ENCODE data around the gene ZNF587B.
"Not testable (repeated sequence)": the region's sequence is repeated elsewhere in the genome, so short reads cannot be mapped to it uniquely, and the experiment has no call there.

ZNF587B gene

GRCh38 chr19:57819475-57820148 lies 10.5 kb upstream of the ZNF587B start:
- peak; percentile 84 for DNase-seq

DNA sequence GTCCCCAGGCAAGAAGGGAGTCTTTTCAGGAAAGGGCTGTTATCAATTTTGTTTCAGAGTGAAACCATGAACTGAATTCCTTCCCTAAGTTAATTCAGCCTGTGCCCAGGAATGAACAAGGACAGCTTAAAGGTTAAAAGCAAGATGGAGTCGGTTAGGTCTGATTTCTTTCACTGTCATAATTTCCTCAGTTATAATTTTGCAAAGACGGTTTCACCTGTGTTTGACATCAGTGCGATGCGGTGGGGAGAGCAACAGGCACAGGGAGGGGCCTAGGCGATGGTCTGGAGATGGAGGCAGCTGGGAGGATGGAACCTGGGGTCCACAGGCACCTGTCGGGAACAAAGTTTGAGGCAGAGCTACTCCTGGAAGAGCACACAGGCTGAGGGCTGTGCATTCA lies 9.5 kb upstream of the ZNF587B start:
- DNase-seq, result no peak

DNA sequence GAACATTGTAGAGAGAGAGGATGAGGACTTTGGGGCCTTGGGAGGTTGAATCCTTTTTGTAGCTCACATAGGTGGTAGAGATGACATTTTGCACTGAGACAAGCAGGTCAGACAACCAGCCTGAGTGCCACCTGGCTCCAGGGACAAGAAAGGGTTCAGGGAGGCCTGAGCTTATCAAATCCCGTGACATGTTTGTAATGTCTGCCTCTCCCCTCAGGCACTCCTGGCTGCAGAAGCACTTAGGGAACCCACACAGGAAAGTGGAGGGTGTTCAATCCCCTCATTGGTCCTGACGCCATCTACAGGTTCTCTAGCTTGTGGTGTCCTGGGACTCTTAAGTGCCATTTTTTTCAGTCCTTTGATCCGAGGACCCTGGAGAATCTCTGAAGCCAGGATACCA lies 9.0 kb upstream of the ZNF587B start:
- not testable (repeated sequence) for DNase-seq

DNA sequence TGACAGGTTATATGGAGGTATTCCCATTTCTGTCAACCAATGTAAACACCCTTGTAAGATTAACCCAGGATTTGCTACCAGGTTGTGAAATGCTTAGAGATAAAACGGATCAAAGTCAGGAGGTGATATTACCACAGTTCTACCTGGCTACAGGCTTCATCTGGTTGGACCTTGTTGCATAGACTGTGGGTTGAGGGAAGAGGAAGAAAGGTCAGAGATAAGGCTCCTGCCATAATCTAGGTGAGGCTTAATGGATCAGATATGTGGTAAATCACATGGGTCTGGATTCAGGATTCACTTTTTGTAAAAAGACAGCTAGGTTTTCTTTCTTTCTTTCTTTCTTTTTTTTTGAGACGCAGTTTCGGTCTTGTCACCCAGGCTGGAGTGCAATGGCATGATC lies 8.6 kb upstream of the ZNF587B start:
- not testable (repeated sequence) for DNase-seq

GRCh38 chr19:57823155-57823554 lies 6.9 kb upstream of the ZNF587B start:
- not testable (repeated sequence) for DNase-seq

GRCh38 chr19:57823608-57824007 lies 6.5 kb upstream of the ZNF587B start:
- not testable (repeated sequence) for DNase-seq

- DNase-seq, result no peak
These were observed 4.6 kb upstream of the ZNF587B start for GRCh38 chr19:57825511-57825910.

GRCh38 chr19:57829316-57829715 lies 783 bp upstream of the ZNF587B start:
- DNase-seq, result no peak

DNA sequence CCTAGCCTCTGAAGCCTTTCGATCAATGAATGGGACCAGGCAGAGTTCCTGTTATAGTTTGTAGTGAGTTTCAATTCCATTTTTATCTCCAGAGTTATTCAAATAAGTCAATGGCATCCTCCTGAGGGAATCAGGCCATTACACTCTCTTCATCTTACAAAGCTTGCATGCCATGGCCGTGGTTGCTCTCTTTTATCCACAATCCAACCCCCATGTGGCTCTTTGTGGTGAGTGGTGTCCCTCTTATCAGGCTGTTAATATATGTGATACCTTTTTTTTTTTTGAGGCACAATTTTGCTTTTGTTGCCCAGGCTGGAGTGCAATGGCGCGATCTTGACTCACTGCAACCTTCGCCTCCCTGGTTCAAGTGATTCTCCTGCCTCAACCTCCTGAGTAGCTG lies 6.9 kb downstream of the ZNF587B start:
- DNase-seq, result not testable (repeated sequence)

DNA sequence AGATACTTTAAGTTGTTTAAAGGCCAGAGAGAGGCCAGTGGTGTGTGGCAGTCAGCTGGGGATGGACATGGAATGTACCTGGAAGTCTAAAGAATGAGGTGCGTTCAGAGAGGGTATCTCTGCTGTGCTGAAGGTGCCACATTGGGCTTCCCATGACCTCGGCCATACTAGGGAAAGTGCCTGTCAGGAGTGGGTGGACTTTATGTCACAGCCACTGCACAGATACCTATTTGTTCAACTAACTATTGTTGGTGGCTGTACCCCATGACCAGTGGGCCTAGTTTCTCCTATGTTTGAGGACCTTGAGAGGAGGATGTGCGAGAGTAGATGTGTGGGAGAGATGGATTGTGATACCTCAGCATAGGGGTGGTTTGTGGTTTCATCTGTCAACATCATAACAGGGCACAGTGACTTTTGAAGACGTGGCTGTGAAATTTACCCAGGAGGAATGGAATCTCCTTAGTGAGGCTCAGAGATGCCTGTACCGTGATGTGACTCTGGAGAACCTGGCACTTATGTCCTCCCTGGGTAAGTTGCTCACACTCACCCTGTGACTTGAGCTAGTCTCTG lies 8.6 kb downstream of the ZNF587B start:
- DNase-seq, result not testable (repeated sequence)

GRCh38 chr19:57841122-57841763 lies 11.1 kb downstream of the ZNF587B start:
- DNase-seq, result no peak

DNA sequence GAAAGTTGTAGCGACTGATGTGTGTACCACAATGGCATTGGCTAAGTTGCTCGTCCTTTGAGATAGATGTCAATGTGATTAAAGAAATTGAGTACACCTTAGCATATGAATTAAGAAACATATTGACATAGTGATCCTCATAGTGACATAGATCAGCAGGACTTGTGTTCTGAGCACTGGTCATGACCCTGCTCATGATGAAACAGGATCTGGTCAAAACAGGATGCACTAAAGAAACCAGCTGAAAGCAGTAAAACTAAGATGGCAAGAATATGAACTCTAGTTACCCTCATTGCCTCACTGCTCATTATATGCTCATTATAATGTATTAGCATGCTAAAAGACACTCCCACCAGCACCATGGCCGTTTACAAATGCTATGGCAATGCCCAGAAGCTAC lies 17.1 kb downstream of the ZNF587B start:
- DNase-seq, result not testable (repeated sequence)

- DNase-seq, result not testable (repeated sequence)
These were observed 19.1 kb downstream of the ZNF587B start for GRCh38 chr19:57849162-57849665.

- peak; percentile 61 for DNase-seq
These were observed 19.8 kb downstream of the ZNF587B start, which contains the start of gene ZNF587 for GRCh38 chr19:57849666-57850473. TSS of gene ZNF587 (plus strand) at chr19:57849859. CDS start at chr19:57850039, 180 bp downstream.

GRCh38 chr19:57850553-57851017 lies 20.5 kb downstream of the ZNF587B start:
- DNase-seq, result no peak

DNA sequence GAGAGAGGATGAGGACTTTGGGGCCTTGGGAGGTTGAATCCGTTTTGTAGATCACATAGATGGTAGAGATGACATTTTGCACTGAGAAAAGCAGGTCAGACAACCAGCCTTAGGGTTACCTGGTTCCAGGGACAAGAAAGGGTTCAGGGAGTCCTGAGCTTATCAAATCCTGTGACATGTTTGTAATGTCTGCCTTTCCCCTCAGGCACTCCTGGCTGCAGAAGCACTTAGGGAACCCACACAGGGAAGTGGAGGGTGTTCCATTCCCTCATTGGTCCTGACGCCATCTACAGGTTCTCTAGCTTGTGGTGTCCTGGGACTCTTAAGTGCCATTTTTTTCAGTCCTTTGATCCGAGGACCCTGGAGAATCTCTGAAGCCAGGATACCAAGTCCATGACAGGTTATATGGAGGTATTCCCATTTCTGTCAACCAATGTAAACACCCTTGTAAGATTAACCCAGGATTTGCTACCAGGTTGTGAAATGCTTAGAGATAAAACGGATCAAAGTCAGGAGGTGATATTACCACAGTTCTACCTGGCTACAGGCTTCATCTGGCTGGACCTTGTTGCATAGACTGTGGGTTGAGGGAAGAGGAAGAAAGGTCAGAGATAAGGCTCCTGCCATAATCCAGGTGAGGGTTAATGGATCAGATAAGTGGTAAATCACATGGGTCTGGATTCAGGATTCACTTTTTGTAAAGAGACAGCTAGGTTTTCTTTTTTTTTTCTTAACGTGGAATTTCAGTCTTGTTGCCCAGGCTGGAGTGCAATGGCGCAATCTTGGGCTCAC lies 21.9 kb downstream of the ZNF587B start:
- DNase-seq, result not testable (repeated sequence)

DNA sequence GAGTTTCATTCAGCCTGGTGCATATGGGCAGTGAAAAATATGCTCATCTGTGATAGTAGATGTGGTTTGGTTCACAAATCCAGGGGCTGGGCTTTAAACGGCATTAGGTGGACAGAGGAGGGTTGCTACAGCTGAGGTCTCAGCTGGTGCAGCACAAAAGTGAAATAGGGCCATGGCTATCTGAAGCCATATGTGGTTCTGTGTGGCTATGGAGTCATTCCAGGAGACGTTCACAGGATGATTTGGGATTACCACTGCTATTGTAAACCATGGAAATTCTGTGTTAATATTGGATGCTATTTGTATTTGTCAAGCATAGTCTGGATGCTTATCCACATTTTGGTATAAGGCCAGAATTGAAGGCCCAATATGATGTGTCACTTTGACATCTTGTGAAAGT lies 24.0 kb downstream of the ZNF587B start:
- DNase-seq, result not testable (repeated sequence)

DNA sequence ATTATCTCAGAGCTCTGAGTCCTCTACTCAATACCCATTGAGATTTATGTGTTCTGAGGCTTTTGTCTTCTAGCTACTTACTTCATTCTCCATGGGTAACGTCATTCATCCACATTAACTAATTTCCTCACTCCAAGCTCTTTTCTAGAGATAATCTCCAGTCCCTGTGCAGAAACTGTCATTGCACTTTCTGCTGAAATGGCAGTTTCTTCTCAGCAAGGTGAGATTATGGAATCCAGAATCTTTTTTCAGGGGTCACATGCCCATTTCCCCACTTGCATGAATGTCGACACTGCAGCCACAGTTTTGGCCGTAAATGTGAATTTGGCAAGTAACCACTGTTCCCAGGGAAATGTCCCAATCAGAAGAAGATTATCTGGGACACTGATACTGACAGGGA lies 32.3 kb downstream of the ZNF587B start:
- not testable (repeated sequence) for DNase-seq

DNA sequence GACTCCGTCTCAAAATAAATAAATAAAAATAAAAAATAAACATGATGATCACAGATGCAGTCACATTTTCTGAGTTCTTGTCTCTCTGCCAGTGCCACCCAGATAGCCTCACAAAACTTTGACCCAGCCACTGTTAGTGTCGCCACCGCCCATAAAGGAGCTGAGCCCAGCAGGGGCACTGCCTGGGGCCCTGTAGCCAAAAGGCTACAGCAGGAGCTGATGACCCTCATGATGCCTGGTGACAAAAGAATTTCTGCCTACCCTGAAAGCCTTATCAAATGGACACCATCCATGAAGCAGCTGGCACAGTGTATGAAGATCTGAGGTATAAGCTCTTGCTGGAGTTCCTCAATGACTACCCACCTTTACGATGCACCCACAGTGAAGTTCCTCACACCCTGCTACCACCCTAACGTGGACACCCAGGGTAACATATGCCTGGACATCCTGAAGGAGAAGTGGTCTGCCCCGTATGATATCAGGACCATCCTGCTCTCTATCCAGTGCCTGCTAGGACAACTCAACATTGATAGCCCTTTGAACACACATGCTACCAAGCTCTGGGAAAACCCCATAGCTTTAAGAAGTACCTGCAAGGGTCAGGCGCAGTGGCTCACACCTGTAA lies 37.9 kb downstream of the ZNF587B start:
- DNase-seq, result no peak

DNA sequence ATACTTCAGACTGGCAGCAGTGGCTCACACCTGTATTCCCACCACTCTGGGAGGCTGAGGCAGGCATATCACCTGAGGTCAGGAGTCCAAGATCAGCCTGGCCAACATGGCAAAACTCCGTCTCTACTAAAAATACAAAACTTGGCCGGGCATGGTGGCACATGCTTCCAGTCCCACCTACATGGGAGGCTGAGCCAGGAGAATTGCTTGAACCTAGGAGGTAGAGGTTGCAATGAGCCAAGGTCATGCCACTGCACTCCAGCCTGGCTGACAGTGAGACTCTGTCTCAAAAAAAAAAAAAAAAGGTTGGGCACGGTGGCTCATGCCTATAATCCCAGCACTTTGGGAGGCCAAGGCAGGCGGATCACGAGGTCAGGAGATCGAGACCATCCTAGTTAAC lies 39.6 kb downstream of the ZNF587B start:
- not testable (repeated sequence) for DNase-seq

DNA sequence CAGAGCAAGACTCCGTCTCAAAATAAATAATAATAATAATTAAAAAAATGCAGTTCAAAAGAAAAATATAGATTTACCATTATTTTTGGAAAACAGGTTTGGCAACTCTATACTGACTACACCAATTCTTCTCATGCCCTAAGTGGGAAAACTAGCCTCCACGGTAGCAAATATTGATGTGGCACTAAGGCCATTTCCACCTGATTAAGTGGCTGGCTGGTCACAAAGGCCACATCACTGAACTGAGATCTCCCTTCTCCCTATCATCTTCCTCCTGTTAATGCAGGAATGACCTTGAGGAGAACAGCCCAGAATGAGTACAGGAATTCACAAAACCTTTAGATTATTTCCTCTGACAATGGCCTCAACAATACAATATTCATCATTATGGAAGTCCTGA lies 40.1 kb downstream of the ZNF587B start:
- DNase-seq, result no peak

GRCh38 chr19:57872450-57872849 lies 42.4 kb downstream of the ZNF587B start:
- DNase-seq, result no peak

All from NCI-H1092 treated with DMSO at 0.1 percent for 48 hours (cell line).